OCI-LY1 (cell line): Measurements from ENCODE around the gene DNLZ.
A peak's percentile ranks its signal among the peaks of the same experiment; 100 is the strongest.

Source experiments
- CTCF ChIP-seq: fragments of 200-600 bp; sonication (generic), shearing (Covaris generic); IDR thresholded peaks from 2 replicates; pipeline ENCODE4 v1.5.1; 2017; ENCODE audit warnings: mild to moderate bottlenecking, antibody characterized with exemption, low read length, moderate library complexity, mixed read lengths
- EZH2 ChIP-seq: fragments of 200-600 bp; sonication (generic), shearing (Covaris generic); IDR thresholded peaks from 2 replicates; pipeline ENCODE4 v1.8.0; 2017; ENCODE audit warnings: borderline replicate concordance, mixed run types, mild to moderate bottlenecking, antibody characterized with exemption, low read length, moderate library complexity, mixed read lengths

GRCh38 chr9:136400038-136400834, 36.7 kb upstream of the DNLZ start, which contains the start of gene SNAPC4:
- TF ChIP-seq CTCF = peak; percentile 88
- TF ChIP-seq EZH2 = no peak
